NOMO-1 treated with DMSO at 0.1 percent for 48 hours (cell line): ENCODE measurements around the gene PFN4.
"Not testable (repeated sequence)": the region's sequence is repeated elsewhere in the genome, so short reads cannot be mapped to it uniquely, and the experiment has no call there.

ENCODE experiments used
- DNase-seq: peaks from one replicate; lab custom pipeline; 2025; ENCODE audit not compliant: unreplicated experiment; lab: John Stamatoyannopoulos, UW

PFN4 gene

GRCh38 chr2:24111407-24111901 is 11.7 kb downstream of the PFN4 start:
- no peak for DNase-seq

GRCh38 chr2:24110660-24111303 is 12.4 kb downstream of the PFN4 start:
- DNase-seq, result no peak

- not testable (repeated sequence) for DNase-seq
Observed at GRCh38 chr2:24109431-24109830, 13.7 kb downstream of the PFN4 start.

- DNase-seq, result no peak
Observed at GRCh38 chr2:24107336-24107735, 15.8 kb downstream of the PFN4 start.

- no peak for DNase-seq
Observed at GRCh38 chr2:24106786-24107185, 16.3 kb downstream of the PFN4 start.

- no peak for DNase-seq
Observed at GRCh38 chr2:24105816-24106215, 17.3 kb downstream of the PFN4 start.

- no peak for DNase-seq
Observed at GRCh38 chr2:24104906-24105305, 18.2 kb downstream of the PFN4 start.

GRCh38 chr2:24104110-24104650 is 19.0 kb downstream of the PFN4 start:
- no peak for DNase-seq

- no peak for DNase-seq
Observed at GRCh38 chr2:24102677-24103076, 20.5 kb downstream of the PFN4 start.

- DNase-seq, result no peak
Observed at GRCh38 chr2:24101992-24102391, 21.1 kb downstream of the PFN4 start.

GRCh38 chr2:24100732-24101131 is 22.4 kb downstream of the PFN4 start:
- DNase-seq, result not testable (repeated sequence)

GRCh38 chr2:24095171-24095677 is 27.9 kb downstream of the PFN4 start:
- not testable (repeated sequence) for DNase-seq

- not testable (repeated sequence) for DNase-seq
Observed at GRCh38 chr2:24093270-24093669, 29.9 kb downstream of the PFN4 start.

- DNase-seq, result peak; percentile 77
Observed at GRCh38 chr2:24088821-24089359, 34.2 kb downstream of the PFN4 start.

GRCh38 chr2:24087032-24087431 is 36.1 kb downstream of the PFN4 start:
- DNase-seq, result no peak

GRCh38 chr2:24086241-24086640 is 36.9 kb downstream of the PFN4 start:
- no peak for DNase-seq

GRCh38 chr2:24085200-24085489 is 38.0 kb downstream of the PFN4 start:
- DNase-seq, result no peak

- DNase-seq, result peak; percentile 16
Observed at GRCh38 chr2:24084386-24085199, 38.5 kb downstream of the PFN4 start, which contains the start of gene TP53I3. Gene TP53I3 (minus strand): TSS chr2:24084834. CDS start chr2:24084326, 508 bp downstream.

- DNase-seq, result no peak
Observed at GRCh38 chr2:24083567-24084385, 39.4 kb downstream of the PFN4 start.

GRCh38 chr2:24082787-24083566 is 40.2 kb downstream of the PFN4 start:
- no peak for DNase-seq
